ENCODE data around the gene KRT12.

Gene KRT12
- 0 reads per million in 9 experiments for total RNA-seq

DNA sequence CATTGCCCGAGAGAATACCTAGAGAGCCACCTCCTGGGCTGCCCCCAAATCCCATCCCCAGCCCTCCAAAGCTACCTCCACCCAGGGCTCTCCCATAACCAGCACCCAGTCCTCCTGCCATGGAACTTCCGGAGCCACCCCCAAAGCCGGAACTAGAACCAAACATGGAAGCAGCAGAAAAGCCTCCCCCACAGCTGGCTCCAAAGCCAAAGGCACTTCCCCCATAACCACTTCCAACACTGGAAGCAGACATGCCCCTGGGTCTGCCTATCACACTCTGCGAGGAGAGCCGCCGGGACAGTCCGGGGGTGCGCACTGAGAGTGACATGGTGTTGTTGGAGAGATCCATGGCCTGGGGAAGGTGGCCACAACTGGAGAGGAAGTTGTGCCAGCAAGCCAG, at the start of gene KRT12:
TSS of gene KRT12 (minus strand) at position 386 of the 400 bp plus-strand sequence. CDS start at position 349, 37 bp downstream.
- no peaks in the 10 kb centered on the region for H3K9me3 Mint-ChIP-seq
- no peak for DNase-seq
- peaks cover 23 to 69% of the 10 kb centered on the region in 2 donors for H3K27me3 Mint-ChIP-seq
- H3K27ac Mint-ChIP-seq: no peak within 1 kb of the TSS
- no peaks in the 10 kb centered on the region for H3K36me3 Mint-ChIP-seq (ENCODE audit: insufficient read depth)
- no peak for ATAC-seq (replicated peaks)
- H3K4me3 Mint-ChIP-seq: no peak within 1 kb of the TSS
- H3K4me1 Mint-ChIP-seq (ENCODE audit: low read depth in 2 of 2): peaks cover 0 to 2% of the 10 kb centered on the region in 2 donors

DNA sequence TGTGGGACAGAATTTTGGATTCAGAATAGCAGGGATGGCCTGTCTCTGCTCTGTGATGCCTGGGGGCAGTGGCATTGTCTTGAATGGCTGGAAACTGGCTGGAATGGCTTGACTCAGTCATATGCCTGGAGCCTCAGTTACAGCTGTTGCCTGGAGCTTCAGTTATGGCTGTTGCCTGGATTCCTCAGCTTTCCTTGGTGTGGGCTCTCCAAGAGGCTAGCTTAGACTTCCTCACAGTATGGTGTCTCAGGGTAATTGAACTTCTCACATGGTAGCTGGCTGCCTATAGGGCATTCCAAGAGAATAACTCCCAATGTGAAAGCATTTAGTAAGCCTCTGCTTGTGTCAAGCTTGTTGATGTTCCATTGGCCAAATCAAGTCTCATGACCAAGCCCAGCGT, 49.3 kb upstream of the KRT12 start:
- H3K4me1 Mint-ChIP-seq (ENCODE audit: low read depth in 2 of 2): peaks cover 0 to 3% of the 10 kb centered on the region in 2 donors
- H3K27ac Mint-ChIP-seq: no peak overlapping the region
- no peaks in the 10 kb centered on the region for H3K9me3 Mint-ChIP-seq
- no peaks in the 10 kb centered on the region for H3K36me3 Mint-ChIP-seq (ENCODE audit: insufficient read depth)
- DNase-seq (no peak), ATAC-seq (replicated peaks) (no peak)
- H3K27me3 Mint-ChIP-seq: peaks cover 23 to 33% of the 10 kb centered on the region in 2 donors
- no peak overlapping the region for H3K4me3 Mint-ChIP-seq

DNA sequence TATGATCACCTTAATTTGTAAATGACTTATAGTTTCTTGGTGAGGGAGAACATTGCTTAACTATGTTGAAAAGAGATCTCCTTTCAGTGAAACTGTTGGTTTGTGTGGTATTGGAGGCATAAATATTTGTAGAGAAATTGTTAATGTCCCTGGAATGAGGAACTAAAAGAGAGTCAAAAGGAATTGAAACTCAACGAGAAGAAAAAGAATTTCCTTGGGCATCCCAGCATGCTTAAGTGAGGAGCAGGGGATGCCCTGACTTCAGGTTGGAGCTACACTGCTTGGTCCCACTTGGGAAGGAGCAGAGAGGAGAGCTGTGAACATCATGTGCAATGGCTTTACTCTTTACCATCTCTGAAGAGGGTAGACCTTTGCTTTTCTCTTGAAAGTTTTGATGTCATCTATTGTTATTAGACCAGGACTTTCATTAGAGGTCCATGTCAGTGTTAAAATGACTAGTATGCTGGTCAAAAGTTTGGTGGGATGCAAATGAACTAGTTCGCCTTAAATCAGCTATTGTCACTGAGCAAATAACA, 48.8 kb upstream of the KRT12 start:
- H3K36me3 Mint-ChIP-seq (ENCODE audit: insufficient read depth): no peaks in the 10 kb centered on the region

DNA sequence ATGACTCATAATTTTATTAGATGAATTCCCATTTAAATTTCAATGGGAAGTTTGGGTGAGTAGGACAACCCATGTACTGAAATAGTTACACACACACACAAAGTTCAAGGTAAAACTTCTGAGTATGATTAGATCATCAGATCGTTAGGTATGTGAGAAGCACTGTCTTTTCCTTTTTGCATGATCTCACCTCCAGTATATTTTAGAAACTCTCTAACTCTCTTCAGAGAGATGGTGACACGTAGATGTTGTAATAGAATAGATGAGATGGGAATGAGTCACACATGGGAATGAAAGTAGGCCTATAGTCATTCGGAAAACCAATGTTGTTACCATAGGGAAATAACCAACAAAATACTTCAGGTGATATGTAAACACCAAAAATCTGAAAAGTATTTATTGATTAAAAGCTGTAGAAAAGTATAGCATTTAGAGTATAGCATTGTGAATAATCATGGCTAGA, 48.2 kb upstream of the KRT12 start:
- no peak for ATAC-seq (replicated peaks)
- Mint-ChIP-seq H3K9me3 (no peaks in the 10 kb centered on the region), H3K4me3 (no peak overlapping the region), H3K27ac (no peak overlapping the region), H3K4me1 (ENCODE audit: low read depth in 2 of 2) (no peaks in the 10 kb centered on the region), H3K36me3 (ENCODE audit: insufficient read depth) (no peaks in the 10 kb centered on the region), H3K27me3 (peaks cover 26 to 31% of the 10 kb centered on the region in 2 donors)
- no peak for DNase-seq

More for the DNA sequence above, 48.8 kb upstream of the KRT12 start:
- peaks cover 23 to 30% of the 10 kb centered on the region in 2 donors for H3K27me3 Mint-ChIP-seq
- no peak overlapping the region for H3K27ac Mint-ChIP-seq
- no peak for ATAC-seq (replicated peaks)
- no peaks in the 10 kb centered on the region for H3K9me3 Mint-ChIP-seq
- no peak overlapping the region for H3K4me3 Mint-ChIP-seq
- no peaks in the 10 kb centered on the region for H3K4me1 Mint-ChIP-seq (ENCODE audit: low read depth in 2 of 2)
- DNase-seq: no peak

DNA sequence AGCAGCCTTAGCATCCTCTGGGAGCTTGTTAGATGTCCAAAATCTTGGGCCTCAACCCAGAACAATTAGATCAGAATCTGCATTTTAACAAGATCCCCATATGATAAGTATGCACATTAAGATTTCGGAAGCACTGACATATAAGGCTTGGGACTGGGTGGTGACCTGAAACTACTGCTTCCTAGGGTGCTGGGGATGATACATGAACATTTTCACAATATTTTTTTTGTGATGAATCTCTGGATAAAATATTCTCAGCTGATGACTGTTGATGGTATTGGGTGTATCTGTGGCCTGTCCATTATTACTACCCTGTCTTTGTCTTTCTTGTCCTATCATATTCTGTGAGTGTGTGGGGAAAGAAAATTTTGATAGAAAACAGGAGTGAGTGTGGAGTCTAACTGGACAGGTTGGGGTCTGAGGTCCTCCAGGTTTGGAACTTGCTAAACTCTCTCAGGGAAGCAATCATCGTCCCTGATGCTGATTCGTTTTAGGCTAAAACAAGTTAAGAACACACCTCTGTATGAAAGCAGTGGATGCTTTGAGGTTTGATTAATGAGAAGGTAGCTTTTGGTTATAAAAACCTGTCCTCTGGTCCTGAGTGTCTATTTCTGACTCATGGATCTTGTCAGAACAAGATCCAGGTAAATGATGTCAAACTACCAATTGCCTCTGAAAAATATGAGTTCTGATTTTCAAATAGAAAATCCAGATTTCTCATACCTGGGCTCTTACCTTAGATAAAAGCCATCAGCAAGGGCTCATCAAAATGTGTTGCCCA, 47.2 kb upstream of the KRT12 start:
- ATAC-seq (replicated peaks): no peak
- H3K4me3 Mint-ChIP-seq: no peak overlapping the region
- H3K4me1 Mint-ChIP-seq (ENCODE audit: low read depth in 2 of 2): no peaks in the 10 kb centered on the region
- DNase-seq: no peak
- H3K27me3 Mint-ChIP-seq: peaks cover 26 to 31% of the 10 kb centered on the region in 2 donors
- H3K27ac Mint-ChIP-seq: no peak overlapping the region
- H3K9me3 Mint-ChIP-seq: no peaks in the 10 kb centered on the region
- no peaks in the 10 kb centered on the region for H3K36me3 Mint-ChIP-seq (ENCODE audit: insufficient read depth)

DNA sequence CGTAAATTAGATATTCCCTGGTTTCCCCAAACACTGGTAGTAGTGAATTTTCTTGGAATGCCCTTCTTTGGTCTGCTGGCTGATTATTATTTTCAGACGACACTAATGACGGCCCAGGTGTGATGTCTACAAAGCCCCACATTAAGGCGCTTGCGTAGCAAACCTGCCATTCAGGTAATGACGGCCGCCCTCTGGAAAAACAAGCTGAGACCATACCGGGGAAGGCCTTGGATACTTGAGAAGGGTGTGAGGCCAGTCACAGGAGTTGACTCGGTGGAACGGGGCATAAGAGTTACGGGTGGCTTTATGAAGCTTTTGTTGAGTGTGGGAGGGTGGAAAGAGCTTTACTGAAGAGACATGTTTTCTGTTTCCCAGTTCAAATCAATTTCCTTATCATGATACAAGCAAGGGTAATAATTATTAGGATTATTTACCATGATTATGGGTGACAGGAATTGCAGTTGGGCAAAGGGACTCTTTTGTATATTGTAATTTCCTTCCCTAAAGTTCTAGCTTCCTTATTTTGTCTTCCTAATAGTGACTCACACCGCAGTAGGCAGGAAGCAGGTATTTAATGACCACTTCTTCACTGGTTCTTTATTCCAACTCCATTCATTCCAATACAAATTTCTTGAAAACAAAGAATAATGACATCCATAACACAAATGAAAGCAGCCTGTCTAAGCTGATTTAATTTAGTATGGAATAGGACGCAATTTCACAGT, 45.6 kb upstream of the KRT12 start:
- no peaks in the 10 kb centered on the region for H3K36me3 Mint-ChIP-seq (ENCODE audit: insufficient read depth)
- no peak overlapping the region for H3K27ac Mint-ChIP-seq
- H3K4me1 Mint-ChIP-seq (ENCODE audit: low read depth in 2 of 2): no peaks in the 10 kb centered on the region
- peaks cover 40 to 41% of the 10 kb centered on the region in 2 donors for H3K27me3 Mint-ChIP-seq
- DNase-seq (no peak), ATAC-seq (replicated peaks) (no peak)
- H3K9me3 Mint-ChIP-seq: no peaks in the 10 kb centered on the region
- no peak overlapping the region for H3K4me3 Mint-ChIP-seq

DNA sequence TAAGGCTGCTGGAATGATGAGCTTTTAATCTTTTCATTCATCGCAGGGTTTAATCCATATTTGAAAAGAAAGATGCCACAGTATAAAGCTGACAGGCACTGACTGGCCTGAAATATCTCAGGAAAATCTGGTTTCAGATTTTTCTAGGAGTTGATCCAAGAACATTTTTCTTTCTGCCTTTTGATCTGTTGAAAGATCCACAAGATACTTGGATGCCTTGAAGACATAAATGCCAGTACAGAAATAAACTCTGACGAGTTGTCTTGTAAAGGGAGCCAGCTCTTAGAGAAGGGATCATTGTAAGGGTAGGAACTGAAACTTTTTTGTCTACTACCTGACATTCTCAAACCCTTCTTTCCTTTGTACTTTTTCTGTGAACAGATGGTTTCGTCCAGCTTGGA, 43.4 kb upstream of the KRT12 start:
- ATAC-seq (replicated peaks): no peak
- no peaks in the 10 kb centered on the region for H3K4me1 Mint-ChIP-seq (ENCODE audit: low read depth in 2 of 2)
- DNase-seq: no peak
- H3K36me3 Mint-ChIP-seq (ENCODE audit: insufficient read depth): no peaks in the 10 kb centered on the region
- H3K27me3 Mint-ChIP-seq: peaks cover 59 to 63% of the 10 kb centered on the region in 2 donors
- no peak overlapping the region for H3K27ac Mint-ChIP-seq
- H3K4me3 Mint-ChIP-seq: no peak overlapping the region
- no peaks in the 10 kb centered on the region for H3K9me3 Mint-ChIP-seq

DNA sequence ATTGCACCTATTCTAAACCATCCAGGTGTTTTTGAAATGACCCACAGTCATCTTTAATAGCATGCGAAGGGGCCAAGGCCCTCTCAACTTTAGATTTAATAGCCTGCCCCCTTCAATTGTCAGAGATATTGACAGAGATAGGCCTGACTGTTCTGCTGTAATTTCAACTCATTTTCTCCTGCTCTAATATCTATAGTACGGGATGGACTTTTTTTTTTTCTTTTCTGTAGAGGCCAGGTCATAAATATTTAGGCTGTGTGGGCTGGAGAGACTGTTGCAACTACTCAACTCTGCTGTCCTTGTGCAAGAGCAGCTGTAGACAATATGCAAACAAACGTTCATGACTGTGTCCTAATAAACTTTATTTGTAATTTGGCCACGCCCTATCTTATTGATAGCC, 42.7 kb upstream of the KRT12 start:
- Mint-ChIP-seq H3K9me3 (no peaks in the 10 kb centered on the region), H3K4me3 (no peak overlapping the region), H3K36me3 (ENCODE audit: insufficient read depth) (no peaks in the 10 kb centered on the region), H3K4me1 (ENCODE audit: low read depth in 2 of 2) (no peaks in the 10 kb centered on the region), H3K27me3 (peaks cover 64 to 70% of the 10 kb centered on the region in 2 donors), H3K27ac (no peak overlapping the region)
- ATAC-seq (replicated peaks): no peak
- DNase-seq: no peak

DNA sequence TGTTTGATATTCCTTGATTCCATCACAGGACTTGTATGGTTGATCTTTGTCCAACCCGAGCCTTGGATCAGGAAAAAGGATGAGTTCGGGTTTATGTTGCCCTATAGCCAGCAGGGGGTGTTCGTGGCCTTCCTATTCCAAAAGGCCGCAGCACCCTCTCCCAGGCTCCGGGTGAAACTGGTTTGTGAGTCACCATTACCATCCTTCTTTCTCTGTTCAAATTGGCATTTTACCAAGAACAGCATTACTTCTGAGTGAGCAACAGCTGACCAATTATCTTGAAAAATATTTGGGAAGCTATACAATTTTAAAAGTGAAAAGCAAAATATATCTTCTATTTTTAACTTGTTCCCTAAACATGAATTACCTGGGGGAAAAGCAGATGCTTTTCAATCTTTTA, 42.3 kb upstream of the KRT12 start:
- no peaks in the 10 kb centered on the region for H3K36me3 Mint-ChIP-seq (ENCODE audit: insufficient read depth)
- ATAC-seq (replicated peaks) (peak; percentile 83), DNase-seq (peak; percentile 49 to 53 (median 53))
- H3K4me1 Mint-ChIP-seq (ENCODE audit: low read depth in 2 of 2): no peaks in the 10 kb centered on the region
- H3K9me3 Mint-ChIP-seq: no peaks in the 10 kb centered on the region
- H3K4me3 Mint-ChIP-seq: no peak overlapping the region
- no peak overlapping the region for H3K27ac Mint-ChIP-seq
- peaks cover 68 to 74% of the 10 kb centered on the region in 2 donors for H3K27me3 Mint-ChIP-seq

DNA sequence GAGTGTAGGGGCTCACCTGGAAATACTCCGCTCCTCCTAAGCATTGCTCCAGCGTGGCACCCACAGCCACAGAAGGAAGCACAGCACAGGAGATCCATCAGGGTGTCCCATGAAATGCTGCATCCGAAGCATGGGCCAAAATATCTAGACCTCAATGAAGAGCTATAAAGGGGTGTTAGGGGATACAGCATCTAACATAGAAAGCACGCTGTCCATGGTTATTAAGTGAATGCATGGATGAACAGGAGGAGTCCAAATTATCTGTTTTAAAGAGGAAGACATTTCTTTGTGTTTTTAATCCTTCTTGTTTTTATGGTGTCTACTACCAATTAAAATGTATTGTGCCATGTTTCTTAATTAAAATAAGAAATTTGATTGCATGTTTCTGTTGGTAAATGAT, 39.6 kb upstream of the KRT12 start:
- H3K27me3 Mint-ChIP-seq: peaks cover 71 to 86% of the 10 kb centered on the region in 2 donors
- no peak for DNase-seq
- H3K4me3 Mint-ChIP-seq: no peak overlapping the region
- H3K9me3 Mint-ChIP-seq: no peaks in the 10 kb centered on the region
- ATAC-seq (replicated peaks): no peak
- H3K27ac Mint-ChIP-seq: no peak overlapping the region
- no peaks in the 10 kb centered on the region for H3K4me1 Mint-ChIP-seq (ENCODE audit: low read depth in 2 of 2)
- no peaks in the 10 kb centered on the region for H3K36me3 Mint-ChIP-seq (ENCODE audit: insufficient read depth)

DNA sequence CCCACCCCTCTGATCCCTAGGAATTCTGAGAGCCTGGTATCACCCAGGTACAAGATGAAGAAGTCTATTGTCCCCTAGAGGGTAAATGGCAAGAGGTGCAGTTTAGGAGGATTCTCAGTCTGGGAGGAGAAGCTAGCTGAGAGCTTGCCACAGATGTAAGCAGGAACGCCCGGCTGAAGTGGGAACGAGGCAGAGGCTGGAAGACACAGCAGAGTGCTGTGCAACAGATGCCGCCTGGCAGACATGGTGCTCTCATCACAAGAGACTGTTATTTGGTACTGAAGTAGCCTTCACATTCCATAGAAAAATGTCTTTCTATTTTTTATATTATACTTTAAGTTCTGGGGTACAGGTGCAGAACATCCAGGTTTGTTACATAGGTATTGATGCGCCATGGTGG, 38.3 kb upstream of the KRT12 start:
- Mint-ChIP-seq H3K36me3 (ENCODE audit: insufficient read depth) (no peaks in the 10 kb centered on the region), H3K4me3 (no peak overlapping the region), H3K4me1 (ENCODE audit: low read depth in 2 of 2) (no peaks in the 10 kb centered on the region), H3K9me3 (no peaks in the 10 kb centered on the region), H3K27me3 (peaks cover 78 to 95% of the 10 kb centered on the region in 2 donors), H3K27ac (no peak overlapping the region)
- no peak for DNase-seq
- no peak for ATAC-seq (replicated peaks)

DNA sequence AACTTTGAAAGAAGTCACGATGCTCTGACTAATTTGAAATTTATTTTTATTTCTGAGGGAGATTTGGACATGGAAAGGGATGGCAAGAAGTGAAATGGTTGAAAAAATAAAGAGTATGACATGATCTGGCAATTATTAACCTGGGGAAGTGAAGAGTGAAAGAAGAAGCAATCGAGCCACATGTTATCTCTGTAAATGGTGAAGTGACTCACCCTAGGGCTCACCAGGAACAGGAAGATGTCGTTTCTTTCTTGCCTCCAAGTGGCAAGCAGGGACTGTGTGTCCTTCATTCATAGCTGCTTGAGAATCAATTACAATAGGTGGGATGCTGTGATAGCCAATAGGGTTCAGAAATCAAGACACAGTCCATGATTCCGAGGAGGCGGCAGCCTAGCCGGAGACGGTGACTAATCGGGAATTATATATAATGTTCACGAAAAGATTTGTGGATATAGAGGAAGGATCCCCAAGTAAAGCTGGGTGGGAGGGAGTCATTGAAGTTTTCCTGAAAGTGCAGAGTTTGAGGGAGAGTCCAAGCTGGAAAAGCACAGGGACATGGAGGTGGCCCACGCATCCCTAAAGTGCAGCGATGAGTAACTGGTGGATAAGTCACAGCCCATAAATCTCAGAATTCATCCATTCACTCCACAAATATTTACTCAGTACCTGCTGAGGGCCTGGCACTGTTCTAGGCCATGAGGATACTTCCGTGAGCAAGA, 36.3 kb upstream of the KRT12 start:
- H3K9me3 Mint-ChIP-seq: no peaks in the 10 kb centered on the region
- DNase-seq: no peak
- H3K27ac Mint-ChIP-seq: no peak overlapping the region
- no peaks in the 10 kb centered on the region for H3K4me1 Mint-ChIP-seq (ENCODE audit: low read depth in 2 of 2)
- peaks cover 76 to 98% of the 10 kb centered on the region in 2 donors for H3K27me3 Mint-ChIP-seq
- no peak overlapping the region for H3K4me3 Mint-ChIP-seq
- no peak for ATAC-seq (replicated peaks)
- no peaks in the 10 kb centered on the region for H3K36me3 Mint-ChIP-seq (ENCODE audit: insufficient read depth)

DNA sequence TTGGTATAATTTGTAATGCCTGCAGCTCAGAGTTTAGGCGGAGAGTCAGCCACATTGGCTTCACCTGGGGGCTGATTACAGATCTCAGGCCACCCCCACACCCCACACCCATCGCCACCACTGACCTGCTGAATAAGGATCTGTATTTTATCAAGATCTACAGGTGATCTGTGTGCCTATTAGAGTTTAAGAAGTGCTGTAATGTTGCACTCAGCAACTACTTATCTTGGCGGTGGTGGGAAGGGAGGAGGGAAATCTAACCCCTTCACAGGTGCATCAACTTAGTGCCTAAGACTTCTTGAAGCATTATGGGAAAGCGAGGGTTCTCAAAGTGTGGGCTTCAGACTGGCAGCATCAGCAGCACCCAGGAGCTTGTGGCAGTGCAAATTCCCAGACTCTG, 35.5 kb upstream of the KRT12 start:
- H3K4me1 Mint-ChIP-seq (ENCODE audit: low read depth in 2 of 2): no peaks in the 10 kb centered on the region
- no peak overlapping the region for H3K4me3 Mint-ChIP-seq
- H3K36me3 Mint-ChIP-seq (ENCODE audit: insufficient read depth): no peaks in the 10 kb centered on the region
- H3K27me3 Mint-ChIP-seq: peaks cover 73 to 90% of the 10 kb centered on the region in 2 donors
- ATAC-seq (replicated peaks) (no peak), DNase-seq (no peak)
- no peaks in the 10 kb centered on the region for H3K9me3 Mint-ChIP-seq
- H3K27ac Mint-ChIP-seq: no peak overlapping the region

Measured in effector memory CD8-positive, alpha-beta T cell (primary cell).